ENCODE measurements around the gene FRG2.
"Not testable (repeated sequence)": the region's sequence is repeated elsewhere in the genome, so short reads cannot be mapped to it uniquely, and the experiment has no call there.

FRG2 gene

DNA sequence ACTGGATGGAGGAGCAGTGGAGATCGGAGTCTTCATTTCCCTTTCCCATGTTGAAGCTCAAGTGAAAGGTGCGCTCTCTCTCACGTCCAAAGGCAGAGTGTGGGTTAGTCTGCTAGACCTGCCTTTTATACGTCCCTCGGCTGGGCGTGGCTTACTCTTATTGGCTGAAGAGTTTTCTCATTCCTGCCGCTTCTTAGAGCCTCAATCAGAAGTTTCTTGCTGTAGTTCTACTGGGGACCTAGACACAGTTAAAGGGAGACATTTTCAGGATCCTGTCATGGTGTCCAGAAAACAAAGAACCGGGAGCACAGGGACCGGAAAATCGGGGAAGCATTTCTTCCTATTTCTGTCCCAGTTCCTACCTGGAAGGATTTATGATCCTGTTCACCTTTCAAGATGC lies at the start of gene FRG2:
Gene FRG2, minus strand, starts transcription at position 101 of the 400 bp plus-strand sequence. Its CDS starts 52 bp downstream, at position 49.
- not testable (repeated sequence) for TF ChIP-seq TAF1 (IDR thresholded peaks at IDR 0.05; ENCODE audit: low read depth); ZBTB7A (IDR thresholded peaks at IDR 0.05; ENCODE audit: low read depth); FOXM1 (IDR thresholded peaks at IDR 0.05; ENCODE audit: borderline replicate concordance, low read depth)

- TF ChIP-seq NFIC (IDR thresholded peaks at IDR 0.05); EP300 (IDR thresholded peaks at IDR 0.05; ENCODE audit: borderline replicate concordance); ZBTB7A (IDR thresholded peaks at IDR 0.05; ENCODE audit: low read depth): not testable (repeated sequence)
These were observed 37.3 kb upstream of the FRG2 start, which contains the start of gene DBET for GRCh38 chr4:190064342-190064741. TSS of gene DBET (plus strand) at chr4:190064502.

GRCh38 chr4:190020790-190021717 lies 6.0 kb downstream of the FRG2 start:
- no peak for TF ChIP-seq CREB1 (IDR thresholded peaks at IDR 0.05; ENCODE audit: low read depth)
- TF ChIP-seq CEBPB (IDR thresholded peaks at IDR 0.05): no peak
- TF ChIP-seq TAF1 (IDR thresholded peaks at IDR 0.05; ENCODE audit: low read depth): no peak
- TF ChIP-seq EP300 (IDR thresholded peaks at IDR 0.05; ENCODE audit: borderline replicate concordance): no peak
- no peak for TF ChIP-seq REST (IDR thresholded peaks at IDR 0.05; ENCODE audit: low read depth)
- TF ChIP-seq, protein P1, sequence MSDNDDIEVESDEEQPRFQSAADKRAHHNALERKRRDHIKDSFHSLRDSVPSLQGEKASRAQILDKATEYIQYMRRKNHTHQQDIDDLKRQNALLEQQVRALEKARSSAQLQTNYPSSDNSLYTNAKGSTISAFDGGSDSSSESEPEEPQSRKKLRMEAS (IDR thresholded peaks at IDR 0.05): no peak; the same call in 1 of the 2 replicates
- TF ChIP-seq RAD21 (IDR thresholded peaks at IDR 0.05; ENCODE audit: low read depth): no peak
- no peak for TF ChIP-seq TCF12 (IDR thresholded peaks at IDR 0.05; ENCODE audit: low read depth)
- no peak for TF ChIP-seq FOXM1 (IDR thresholded peaks at IDR 0.05; ENCODE audit: borderline replicate concordance, low read depth)
- TF ChIP-seq, protein P2, sequence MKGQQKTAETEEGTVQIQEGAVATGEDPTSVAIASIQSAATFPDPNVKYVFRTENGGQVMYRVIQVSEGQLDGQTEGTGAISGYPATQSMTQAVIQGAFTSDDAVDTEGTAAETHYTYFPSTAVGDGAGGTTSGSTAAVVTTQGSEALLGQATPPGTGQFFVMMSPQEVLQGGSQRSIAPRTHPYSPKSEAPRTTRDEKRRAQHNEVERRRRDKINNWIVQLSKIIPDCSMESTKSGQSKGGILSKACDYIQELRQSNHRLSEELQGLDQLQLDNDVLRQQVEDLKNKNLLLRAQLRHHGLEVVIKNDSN (IDR thresholded peaks at IDR 0.05): no peak
- TF ChIP-seq YY1 (IDR thresholded peaks at IDR 0.05; ENCODE audit: low read depth): no peak

DNA sequence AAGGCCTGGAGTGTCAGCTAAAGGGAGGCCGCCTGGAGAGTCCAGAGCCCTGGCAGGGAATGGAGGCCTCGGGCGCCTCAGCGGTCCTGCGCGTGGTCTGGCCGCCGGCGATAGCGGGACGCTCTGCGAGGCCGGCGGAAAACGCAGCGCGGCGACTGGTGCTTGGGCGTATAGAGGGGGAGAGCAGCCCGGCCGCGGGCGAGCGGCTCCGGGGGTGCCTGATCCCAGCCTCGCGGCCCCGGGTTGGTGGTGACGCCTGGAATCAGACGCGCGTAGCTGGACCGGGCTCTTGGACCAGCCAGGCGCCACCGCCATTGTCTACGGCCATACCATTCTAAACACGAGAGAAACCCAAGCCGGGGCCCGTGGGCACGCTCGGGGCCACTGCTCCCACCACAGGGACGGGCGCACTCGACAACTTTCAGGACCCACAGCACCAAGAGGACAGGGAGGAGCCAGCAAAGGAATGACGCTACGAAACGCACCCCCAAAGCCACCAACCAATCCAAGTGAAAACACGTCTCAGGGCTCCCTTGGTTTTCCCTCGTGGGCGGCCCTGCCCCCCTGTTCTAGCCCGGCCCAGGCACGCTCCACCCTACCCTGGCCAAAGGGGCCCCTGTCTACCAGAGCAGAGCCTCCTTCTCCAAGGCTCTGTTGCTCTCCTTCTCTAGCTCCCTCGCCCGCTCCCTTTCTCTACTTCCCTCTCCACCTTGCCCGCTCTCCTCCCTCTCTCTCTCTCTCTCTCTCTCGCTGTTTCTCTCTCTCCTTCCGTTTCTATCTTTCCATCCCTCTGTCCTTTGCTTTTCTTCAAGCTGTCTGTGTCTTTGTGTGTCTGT lies 7.8 kb downstream of the FRG2 start:
- TF ChIP-seq EP300 (IDR thresholded peaks at IDR 0.05; ENCODE audit: borderline replicate concordance) (no peak), CEBPB (IDR thresholded peaks at IDR 0.05) (no peak), TCF12 (IDR thresholded peaks at IDR 0.05; ENCODE audit: low read depth) (no peak), RAD21 (IDR thresholded peaks at IDR 0.05; ENCODE audit: low read depth) (no peak), EGR1 (IDR thresholded peaks at IDR 0.05) (no peak), FOXM1 (IDR thresholded peaks at IDR 0.05; ENCODE audit: borderline replicate concordance, low read depth) (no peak), TEAD4 (IDR thresholded peaks at IDR 0.05) (no peak), REST (IDR thresholded peaks at IDR 0.05; ENCODE audit: low read depth) (no peak), TAF1 (IDR thresholded peaks at IDR 0.05; ENCODE audit: low read depth) (no peak), NFIC (IDR thresholded peaks at IDR 0.05) (no peak), ZBTB7A (IDR thresholded peaks at IDR 0.05; ENCODE audit: low read depth) (no peak), CREB1 (IDR thresholded peaks at IDR 0.05; ENCODE audit: low read depth) (no peak), YY1 (IDR thresholded peaks at IDR 0.05; ENCODE audit: low read depth) (no peak)
- TF ChIP-seq, protein P1 (IDR thresholded peaks at IDR 0.05): no peak
- TF ChIP-seq, protein P2 (IDR thresholded peaks at IDR 0.05): no peak

DNA sequence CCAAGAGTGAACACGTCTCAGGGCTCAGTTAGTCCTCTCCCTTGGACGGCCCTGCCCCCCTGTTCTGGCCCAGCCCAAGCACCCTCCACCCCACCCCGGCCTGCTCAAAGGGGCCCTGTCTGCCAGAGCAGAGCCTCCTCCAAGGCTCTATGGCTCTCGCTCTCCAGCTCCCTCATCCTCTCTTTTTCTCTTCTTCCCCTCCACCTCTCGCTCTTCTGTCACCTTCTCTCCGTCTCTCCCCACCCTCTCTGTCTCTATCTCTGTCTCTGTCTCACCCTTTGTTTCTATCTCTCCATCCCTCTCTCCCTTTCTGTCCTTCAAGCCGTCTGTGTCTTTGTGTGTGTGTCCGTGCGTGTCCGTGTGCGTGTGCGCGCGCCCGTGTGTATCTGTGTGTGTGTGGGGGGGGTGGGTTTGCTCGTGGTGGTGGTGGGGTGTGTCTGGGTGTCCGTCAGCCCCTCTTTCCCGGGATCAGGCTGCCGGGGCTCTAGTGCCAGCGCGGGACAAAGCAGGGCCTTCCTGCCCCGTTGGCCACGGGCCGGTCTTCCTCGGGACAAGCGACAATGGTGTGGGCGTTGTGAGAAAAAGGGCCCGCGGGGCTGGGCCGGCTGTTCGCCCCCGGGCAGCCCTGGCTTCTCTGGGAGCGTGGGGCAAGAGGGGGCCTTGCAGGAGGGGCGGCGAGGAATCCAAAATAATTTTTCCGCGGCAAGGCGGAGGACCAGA lies 8.7 kb downstream of the FRG2 start:
- TF ChIP-seq CEBPB (IDR thresholded peaks at IDR 0.05): no peak

Measured in Ishikawa (cell line).